Measurements from ENCODE around the gene RNF26. TPM values are rescaled to one million over a fixed set of nuclear protein-coding genes. Genes with fewer than 3 reads are reported as not detected.

The RNF26 gene
- total and polyA plus RNA-seq, 2 of the 4 experiments (the other 2 are of a cell fraction): 3.4 to 36.7 TPM

- Histone ChIP-seq H2AFZ (replicated peaks; ENCODE audit: low read length, poor library complexity) (peak overlapping the region; percentile 44), H3K27me3 (ENCODE audit: control insufficient read depth, insufficient read depth, low read length) (no peaks in the 10 kb centered on the region), H3K4me1 (ENCODE audit: control insufficient read depth, insufficient read depth, low read length) (peaks cover 20% of the 10 kb centered on the region), H4K91ac (ENCODE audit: insufficient read depth, low read depth, low read length) (no peak overlapping the region), H4K8ac (ENCODE audit: low read depth in 2 of 2, low read length in 2 of 2) (no peak overlapping the region), H3K4me2 (ENCODE audit: low read depth, low read length) (no peak overlapping the region), H3K23ac (ENCODE audit: low read depth, low read length) (no peak overlapping the region), H2AK5ac (ENCODE audit: low read depth, low read length) (peak overlapping the region; percentile 52), H2BK5ac (ENCODE audit: low read depth, low read length, poor library complexity, severe bottlenecking) (no peak overlapping the region), H2BK15ac (ENCODE audit: low read depth, low read length) (no peak overlapping the region), H3K9me1 (ENCODE audit: insufficient read depth, low read length) (peaks cover 25% of the 10 kb centered on the region), H2AK9ac (replicated peaks; ENCODE audit: low read depth, low read length, poor library complexity) (peak overlapping the region; percentile 3), H3K4me3 (ENCODE audit: insufficient read depth, low read depth, low read length) (no peak overlapping the region), H2BK120ac (ENCODE audit: low read depth, low read length) (no peak overlapping the region), H3K4ac (ENCODE audit: low read depth, low read length) (peak overlapping the region; percentile 27; the same call in 1 of the 2 replicates), H3K9me3 (ENCODE audit: control insufficient read depth, insufficient read depth, low read length) (no peaks in the 10 kb centered on the region), H3K18ac (ENCODE audit: low read depth, low read length) (no peak overlapping the region), H2BK20ac (ENCODE audit: low read depth, low read length) (0 out of 2 replicates have a peak overlapping the region, but pooled peaks have one; percentile 34), H3K56ac (ENCODE audit: extremely low read depth, insufficient read depth, low read length) (no peak overlapping the region), H3K14ac (replicated peaks; ENCODE audit: low read depth, low read length) (no peak overlapping the region), H3K27ac (ENCODE audit: insufficient read depth, low read length) (no peak overlapping the region), H3K36me3 (ENCODE audit: control insufficient read depth, insufficient read depth, low read length) (no peaks in the 10 kb centered on the region), H4K5ac (ENCODE audit: low read depth, low read length) (no peak overlapping the region), H3K9ac (ENCODE audit: low read depth, low read length) (no peak overlapping the region), H3K79me1 (ENCODE audit: low read depth in 1 of 2, low read length in 2 of 2) (peaks cover 0 to 9% of the 10 kb centered on the region in 2 experiments; a peak in 1 of 4 replicates), H4K20me1 (ENCODE audit: insufficient read depth, low read length) (no peaks in the 10 kb centered on the region; the same call in 1 of the 2 replicates)
- WGBS, 2 experiments (ENCODE audit: extremely low coverage in 2 of 2, insufficient read length in 1 of 2): 30% methylated on average over 2 of the region's 9 CpGs; no CpG with 5 or more reads in 1 of the 2 experiments
- in situ Hi-C loops (cut with MboI; ENCODE audit: low sequenced_read_pairs): loop anchor here (25.0 kb wide), 1 partner anchor 745 kb away; no protein-coding TSS in a partner anchor
- intact Hi-C loops (cut with micrococcal nuclease): loop anchor here (10.0 kb wide), 1 partner anchor 357 kb away; the partner anchor contains the start of gene NECTIN1
- CTCF ChIA-PET: interaction anchor here (0.9 to 5.3 kb wide), 3 partner anchors 11 to 29 kb away, joined by 3 to 30 read pairs (median 7); partner anchors contain the start of gene USP2
- TF ChIP-seq ELK1 (IDR thresholded peaks at IDR 0.05; ENCODE audit: borderline replicate concordance, low read depth, low read length): no peak
- no peak for DNase-seq
- dilution Hi-C loops (cut with HindIII; ENCODE audit: low sequenced_read_pairs, unreplicated experiment): no loop called here
- no peak for ATAC-seq (ENCODE audit: low read depth)
- no TSS peak for BruUV-seq (replicated peaks)
- POLR2A ChIA-PET (ENCODE audit: unreplicated experiment): no interaction called here
Observed at GRCh38 chr11:119367661-119368120, 33.4 kb downstream of the RNF26 start.

Measured in IMR-90 (cell line).